Measurements from ENCODE around the gene EGLN2.
"Not testable (repeated sequence)": the region's sequence is repeated elsewhere in the genome, so short reads cannot be mapped to it uniquely, and the experiment has no call there.

EGLN2 gene

DNA sequence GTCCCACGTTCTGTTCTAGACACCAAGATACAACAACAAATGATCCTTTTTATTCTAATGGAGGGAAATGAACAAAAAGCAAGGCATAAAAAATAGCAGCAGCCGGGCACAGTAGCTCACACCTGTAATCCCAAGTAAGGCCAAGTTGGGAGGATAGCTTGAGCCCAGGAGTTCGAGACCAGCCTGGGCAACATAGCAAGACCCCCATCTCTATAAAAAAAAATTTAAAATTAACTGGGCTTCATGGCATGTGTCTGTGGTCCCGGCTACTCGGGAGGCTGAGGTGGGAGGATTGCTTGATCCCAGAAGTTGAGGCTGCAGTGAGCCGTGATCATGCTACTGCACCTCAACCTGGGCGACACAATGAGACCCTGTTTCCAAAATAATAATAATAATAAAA is 22.6 kb upstream of the EGLN2 start:
- in situ Hi-C loops (cut with MboI; ENCODE audit: low sequenced_read_pairs), result no loop called here

- in situ Hi-C loops (cut with MboI; ENCODE audit: low sequenced_read_pairs), result no loop called here
Measured at GRCh38 chr19:40776932-40777644, 21.9 kb upstream of the EGLN2 start.

DNA sequence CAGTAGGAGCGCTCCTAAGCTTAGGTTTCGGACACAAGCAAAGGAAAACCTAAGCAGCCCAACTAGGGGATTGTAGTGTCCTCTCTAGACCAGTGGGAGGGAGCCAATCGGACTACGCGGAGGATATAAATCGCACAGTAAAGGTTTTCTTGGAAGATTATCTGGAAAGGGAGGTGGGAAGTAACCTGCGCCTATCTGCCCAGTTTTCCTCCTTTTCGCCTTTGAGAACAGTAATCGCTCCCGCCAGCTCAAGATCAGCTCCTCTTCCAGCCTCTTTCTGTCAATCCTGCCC is 21.4 kb upstream of the EGLN2 start:
- in situ Hi-C loops (cut with MboI; ENCODE audit: low sequenced_read_pairs), result no loop called here

DNA sequence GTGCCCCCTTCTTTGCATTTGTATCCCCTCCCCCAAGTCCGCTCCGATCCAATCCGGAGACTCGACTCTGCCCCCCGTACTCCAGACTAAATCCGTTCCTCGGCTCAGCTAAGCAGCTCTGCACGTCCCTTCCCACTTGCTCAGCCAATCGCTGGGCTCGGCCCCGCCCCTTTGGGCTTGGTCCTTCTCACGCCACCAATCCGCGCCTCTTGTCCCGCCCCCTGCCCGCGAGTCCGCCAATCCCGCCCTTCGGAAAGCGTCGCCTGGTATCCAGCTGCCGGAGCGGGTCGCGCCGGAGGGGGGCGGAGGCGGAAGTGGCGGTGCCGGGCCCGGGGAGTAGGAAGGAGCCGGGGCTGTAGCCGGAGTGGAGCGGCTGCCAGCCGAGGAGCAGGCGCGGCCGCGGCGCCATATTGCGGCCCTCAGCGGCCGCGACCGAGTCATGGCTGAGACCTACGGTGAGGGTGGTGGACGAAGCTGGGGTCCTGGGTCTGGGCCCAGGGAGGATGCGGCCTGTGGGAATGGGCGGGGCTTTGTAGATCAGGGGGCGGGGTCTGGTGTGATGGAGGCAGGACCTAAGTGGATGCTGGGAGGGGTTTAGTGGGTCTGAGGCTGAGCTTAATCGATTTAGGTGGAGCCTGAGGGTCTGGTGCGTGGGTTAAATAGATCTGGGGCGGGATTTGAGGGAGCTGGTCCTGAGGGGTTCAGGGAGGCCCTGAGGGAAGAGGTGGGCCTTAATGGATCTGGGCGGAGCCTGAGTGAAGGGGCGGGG is 20.9 kb upstream of the EGLN2 start, which contains the start of gene RAB4B:
RAB4B (plus strand) TSS at position 311 of the 769 bp plus-strand sequence; CDS start at position 440, 129 bp downstream.
- in situ Hi-C loops (cut with MboI; ENCODE audit: low sequenced_read_pairs), result no loop called here

- in situ Hi-C loops (cut with MboI; ENCODE audit: low sequenced_read_pairs), result no loop called here
Measured at GRCh38 chr19:40778706-40779284, 20.2 kb upstream of the EGLN2 start.

DNA sequence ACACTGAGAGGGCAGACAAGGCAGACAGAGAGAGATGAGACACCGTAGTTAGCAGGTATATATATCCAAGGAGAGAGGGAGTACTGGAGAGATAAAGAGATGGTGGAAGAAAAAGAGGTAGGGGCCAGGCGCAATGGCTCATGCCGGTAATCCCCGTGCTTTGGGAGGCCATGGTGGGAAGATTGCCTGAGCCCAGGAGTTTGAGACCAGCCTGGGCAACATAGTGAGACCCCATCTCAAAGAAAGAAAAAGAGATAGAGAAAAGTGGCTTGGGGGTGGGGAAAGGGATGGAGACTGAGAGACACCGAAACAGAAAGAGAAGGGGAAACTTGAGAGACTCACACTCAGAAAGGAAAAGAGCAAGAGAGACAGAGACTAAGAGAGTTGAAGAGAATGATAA is 18.4 kb upstream of the EGLN2 start:
- in situ Hi-C loops (cut with MboI; ENCODE audit: low sequenced_read_pairs), result no loop called here

- in situ Hi-C loops (cut with MboI; ENCODE audit: low sequenced_read_pairs), result no loop called here
Measured at GRCh38 chr19:40781140-40781539, 17.9 kb upstream of the EGLN2 start.

GRCh38 chr19:40783711-40784110 is 15.3 kb upstream of the EGLN2 start:
- in situ Hi-C loops (cut with MboI; ENCODE audit: low sequenced_read_pairs), result no loop called here

DNA sequence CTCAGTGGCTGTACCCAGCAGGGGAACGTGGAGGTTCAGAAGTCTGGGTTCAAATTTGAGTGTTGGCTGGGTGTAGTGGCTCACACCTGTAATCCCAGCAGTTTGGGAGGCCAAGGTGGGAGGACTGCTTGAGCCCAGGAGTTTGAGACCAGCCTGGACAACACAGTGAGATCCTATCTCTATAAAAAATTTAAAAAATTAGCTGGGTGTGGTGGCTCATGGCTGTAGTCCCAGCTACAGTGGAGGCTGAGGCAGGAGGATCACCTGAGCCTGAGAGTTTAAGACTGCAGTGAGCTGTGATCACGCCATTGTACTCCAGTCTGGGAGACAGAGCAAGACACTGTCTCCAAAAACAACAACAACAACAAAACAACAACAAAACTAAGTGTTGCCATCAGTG is 14.8 kb upstream of the EGLN2 start:
- in situ Hi-C loops (cut with MboI; ENCODE audit: low sequenced_read_pairs), result not testable (repeated sequence)

GRCh38 chr19:40785526-40785925 is 13.5 kb upstream of the EGLN2 start:
- in situ Hi-C loops (cut with MboI; ENCODE audit: low sequenced_read_pairs), result no loop called here

DNA sequence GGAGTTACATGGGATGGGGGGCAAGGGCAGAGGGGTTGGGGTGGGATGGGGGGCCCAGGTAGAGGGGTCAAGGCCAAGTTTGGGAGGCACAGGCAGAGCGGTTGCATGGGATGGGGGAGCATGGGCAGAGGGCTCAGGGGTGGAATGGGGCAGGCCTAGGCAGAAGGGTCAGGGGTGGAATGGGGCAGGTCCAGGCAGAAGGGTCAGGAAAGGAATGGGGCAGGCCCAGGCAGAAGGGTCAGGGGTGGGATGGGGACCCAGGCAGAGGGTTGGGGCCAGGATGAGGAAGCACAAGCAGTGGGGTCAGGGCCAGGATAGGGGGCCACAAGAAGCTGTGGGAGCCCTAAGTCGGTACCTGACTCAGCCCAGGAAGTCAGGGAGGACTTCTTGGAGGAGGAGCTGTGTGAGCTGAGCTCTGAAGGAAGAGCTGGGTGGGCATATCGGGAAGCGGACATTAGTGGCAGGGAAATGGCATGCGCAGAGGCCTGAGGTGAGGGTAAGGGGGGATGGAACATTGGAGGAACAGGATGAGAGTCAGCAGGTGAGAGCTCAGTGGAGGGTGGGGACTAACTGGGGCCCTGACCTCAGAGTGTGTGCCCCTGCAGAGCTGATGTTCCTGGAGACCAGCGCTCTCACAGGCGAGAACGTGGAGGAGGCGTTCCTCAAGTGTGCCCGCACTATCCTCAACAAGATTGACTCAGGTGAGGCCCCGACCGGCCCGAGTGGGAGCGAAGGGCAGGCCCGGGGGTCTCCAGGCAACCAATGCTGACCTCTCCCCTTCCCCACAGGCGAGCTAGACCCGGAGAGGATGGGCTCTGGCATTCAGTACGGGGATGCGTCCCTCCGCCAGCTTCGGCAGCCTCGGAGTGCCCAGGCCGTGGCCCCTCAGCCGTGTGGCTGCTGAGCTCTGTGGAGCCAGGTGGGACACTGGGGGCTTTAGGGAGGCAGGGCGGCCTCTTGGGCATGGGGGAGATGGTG is 12.6 kb upstream of the EGLN2 start:
- in situ Hi-C loops (cut with MboI; ENCODE audit: low sequenced_read_pairs), result no loop called here

- in situ Hi-C loops (cut with MboI; ENCODE audit: low sequenced_read_pairs), result no loop called here
Measured at GRCh38 chr19:40791349-40791748, 7.6 kb upstream of the EGLN2 start.

DNA sequence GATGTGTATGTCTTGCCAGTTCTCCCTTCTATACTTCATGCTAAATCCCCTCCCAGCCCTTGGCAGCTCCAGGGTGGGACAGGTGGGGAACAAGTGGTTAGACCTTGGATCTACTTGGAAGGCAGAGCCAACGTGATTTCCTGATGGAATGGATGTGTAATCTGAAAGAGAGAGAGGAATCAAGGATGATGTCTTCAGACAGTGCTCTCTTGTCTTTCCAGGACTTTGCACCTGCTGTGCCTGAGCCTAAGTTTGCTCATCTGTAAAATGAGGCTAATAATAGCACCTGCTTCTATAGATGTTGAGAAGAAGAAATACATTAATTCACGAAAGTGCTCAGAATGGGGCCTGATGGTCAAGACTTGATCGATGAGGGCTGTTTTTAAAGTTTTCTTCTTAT is 7.0 kb upstream of the EGLN2 start:
- in situ Hi-C loops (cut with MboI; ENCODE audit: low sequenced_read_pairs), result no loop called here

DNA sequence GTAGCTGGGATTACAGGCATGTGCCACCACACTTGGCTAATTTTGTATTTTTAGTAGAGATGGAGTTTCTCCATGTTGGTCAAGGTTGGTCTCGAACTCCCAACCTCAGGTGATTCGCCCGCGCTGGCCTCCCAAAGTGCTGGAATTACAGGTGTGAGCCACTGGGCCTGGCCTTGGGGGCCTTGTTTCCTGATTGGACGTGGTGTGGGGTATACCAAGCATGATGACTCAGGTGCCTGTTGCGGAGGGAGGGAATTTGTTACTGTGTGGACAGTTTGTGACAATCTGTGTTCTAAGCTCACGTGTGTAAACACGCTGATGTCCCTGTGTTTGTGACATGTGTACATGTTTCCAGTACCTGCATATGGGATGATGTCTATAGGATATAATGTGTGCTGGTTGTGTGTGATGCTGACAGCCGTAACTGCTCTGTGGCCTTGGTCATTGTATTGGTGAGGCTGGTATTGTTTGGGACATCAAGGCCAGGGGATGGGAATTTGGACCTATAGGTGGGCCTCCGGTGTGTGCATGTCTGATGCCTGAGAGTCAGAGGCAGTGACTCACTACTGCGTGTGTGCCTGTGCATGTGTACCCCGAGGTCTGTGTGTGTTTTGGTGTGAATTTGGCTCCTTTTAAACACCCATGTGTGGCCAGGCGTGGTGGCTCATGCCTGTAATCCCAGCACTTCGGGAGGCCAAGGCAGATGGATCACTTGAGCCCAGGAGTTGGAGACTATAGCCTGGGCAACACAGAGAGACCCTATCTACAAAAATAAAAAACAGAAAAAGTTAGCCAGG is 1.6 kb upstream of the EGLN2 start:
- in situ Hi-C loops (cut with MboI; ENCODE audit: low sequenced_read_pairs), result no loop called here

- in situ Hi-C loops (cut with MboI; ENCODE audit: low sequenced_read_pairs), result no loop called here
Measured at GRCh38 chr19:40797963-40798682, 868 bp upstream of the EGLN2 start.

- in situ Hi-C loops (cut with MboI; ENCODE audit: low sequenced_read_pairs), result no loop called here
Measured at GRCh38 chr19:40799558-40800338, 757 bp downstream of the EGLN2 start.

- in situ Hi-C loops (cut with MboI; ENCODE audit: low sequenced_read_pairs), result no loop called here
Measured at GRCh38 chr19:40800339-40800996, 1.5 kb downstream of the EGLN2 start.

GRCh38 chr19:40800997-40801377 is 2.0 kb downstream of the EGLN2 start:
- in situ Hi-C loops (cut with MboI; ENCODE audit: low sequenced_read_pairs), result no loop called here

Data from HL-60/S4 treated with phorbol 12-myristate 13-acetate at 8.2 ng/mL for 4 days and 3 days (cell line).